DMS79 treated with DMSO at 0.1 percent for 48 hours (cell line): Measurements from ENCODE around the gene DNAH8.

ENCODE experiments used
- DNase-seq: peaks from one replicate; lab custom pipeline; 2025; lab: John Stamatoyannopoulos, UW

The DNAH8 gene

DNA sequence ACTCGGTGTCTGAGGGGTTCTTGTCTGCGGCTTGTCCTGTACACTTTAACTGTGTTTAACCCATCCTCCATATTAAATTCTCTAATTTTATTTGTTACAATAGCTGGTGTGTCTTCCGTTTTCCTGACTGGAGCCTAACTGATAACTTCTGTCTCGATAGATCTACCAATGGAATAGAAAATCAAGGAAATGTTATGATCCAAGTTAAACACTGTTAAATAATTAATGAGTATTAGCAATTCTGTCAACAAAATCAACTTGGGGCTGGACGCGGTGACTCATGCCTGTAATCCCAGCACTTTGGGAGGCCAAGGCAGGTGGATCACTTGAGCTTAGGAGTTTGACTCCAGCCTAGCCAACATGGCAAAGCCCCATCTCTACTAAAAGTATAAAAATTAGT is 81.7 kb downstream of the DNAH8 start:
- no peak for DNase-seq

DNA sequence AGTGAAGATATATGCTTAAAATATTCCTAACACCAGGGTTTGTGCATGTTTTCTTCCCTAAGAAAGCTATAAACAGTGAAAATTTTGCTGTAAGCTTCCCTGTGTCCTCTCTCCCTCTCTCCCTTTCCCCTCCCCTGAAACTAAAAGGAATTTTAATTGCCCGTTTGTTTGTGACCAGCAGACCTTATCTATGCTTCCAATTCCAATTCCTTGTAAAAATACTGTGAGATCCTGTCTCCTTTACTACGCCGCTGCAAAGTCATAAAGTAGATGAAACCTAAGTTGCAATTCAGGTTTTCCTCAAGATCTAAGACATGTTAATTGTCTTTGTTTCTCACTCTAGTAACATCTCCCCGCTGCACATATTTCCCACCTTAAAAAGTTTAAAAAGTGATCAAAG is 82.3 kb downstream of the DNAH8 start:
- no peak for DNase-seq

DNA sequence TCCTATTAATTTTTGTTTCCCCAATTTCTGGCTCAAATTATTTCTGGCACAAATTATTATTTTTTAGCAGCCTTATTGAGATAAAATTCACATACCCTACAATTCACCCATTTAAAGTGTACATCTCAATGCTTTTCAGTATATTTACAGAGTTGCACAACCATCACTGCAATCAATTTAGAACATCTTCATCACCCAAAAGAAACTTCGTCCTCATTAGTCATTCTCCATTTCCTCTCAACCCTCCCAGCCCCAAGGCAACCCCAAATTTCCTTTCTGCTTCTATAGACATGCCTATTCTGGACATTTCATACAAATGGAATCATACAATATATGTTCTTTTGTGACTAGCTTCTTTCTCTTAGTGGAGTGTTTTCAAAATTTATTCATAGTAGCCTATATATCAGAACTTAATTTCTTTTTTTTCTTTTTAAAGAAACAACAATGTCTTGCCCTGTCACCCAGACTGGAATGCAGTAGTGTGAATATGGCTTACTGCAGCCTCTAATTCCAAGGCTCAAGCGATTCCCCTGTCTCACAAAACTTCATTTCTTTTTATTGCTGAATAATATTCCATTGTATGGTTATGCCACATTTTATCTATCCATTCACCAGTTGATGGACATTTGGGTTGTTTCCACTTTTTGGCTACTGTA is 84.5 kb downstream of the DNAH8 start:
- DNase-seq, result no peak

DNA sequence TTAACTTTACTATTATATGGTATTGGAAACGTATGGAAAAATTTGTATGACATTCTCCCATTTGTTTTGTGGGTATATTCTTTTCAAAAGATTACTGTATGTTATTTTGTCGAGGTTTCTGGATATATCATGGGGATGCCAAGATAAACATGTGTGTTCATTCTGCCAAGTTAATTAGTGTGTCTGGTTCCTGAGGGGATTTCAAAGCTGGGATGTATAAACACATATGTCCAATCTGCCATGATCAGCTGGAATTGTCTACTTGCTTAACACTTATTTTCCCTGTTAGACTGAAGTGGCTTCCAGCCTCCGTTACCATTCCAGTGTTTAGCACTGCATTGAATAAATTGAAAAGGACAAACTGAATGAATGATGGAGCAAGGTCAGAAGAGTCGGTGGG is 86.2 kb downstream of the DNAH8 start:
- no peak for DNase-seq

GRCh38 chr6:38802497-38802896 is 87.4 kb downstream of the DNAH8 start:
- no peak for DNase-seq

DNA sequence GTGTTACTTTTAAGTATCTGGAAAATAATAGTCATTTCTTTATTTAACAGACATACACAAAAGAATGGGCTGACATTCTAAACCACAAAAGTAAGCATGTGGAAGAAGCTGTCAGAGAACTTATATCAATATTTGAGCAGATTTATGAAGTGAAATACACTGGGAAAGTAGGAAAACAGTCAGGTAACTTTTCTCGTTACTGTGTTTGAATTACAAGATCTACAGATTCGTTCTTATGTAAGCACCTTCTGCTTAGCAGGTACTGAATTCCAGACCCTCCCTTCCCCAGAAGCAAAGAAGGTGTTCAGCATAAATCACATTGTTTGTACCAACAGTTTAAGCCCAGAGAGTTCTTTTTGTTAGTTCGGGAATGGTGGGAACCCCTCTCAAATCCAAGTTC is 88.0 kb downstream of the DNAH8 start:
- DNase-seq, result no peak

- DNase-seq, result no peak
Measured at GRCh38 chr6:38804358-38804757, 89.2 kb downstream of the DNAH8 start.

GRCh38 chr6:38805127-38805655 is 90.1 kb downstream of the DNAH8 start:
- no peak for DNase-seq

GRCh38 chr6:38805692-38806091 is 90.6 kb downstream of the DNAH8 start:
- no peak for DNase-seq

- peak; percentile 92 for DNase-seq
Measured at GRCh38 chr6:38806271-38806670, 91.2 kb downstream of the DNAH8 start.

- peak; percentile 55 for DNase-seq
Measured at GRCh38 chr6:38806833-38807232, 91.7 kb downstream of the DNAH8 start.

- DNase-seq, result no peak
Measured at GRCh38 chr6:38808039-38808438, 92.9 kb downstream of the DNAH8 start.

DNA sequence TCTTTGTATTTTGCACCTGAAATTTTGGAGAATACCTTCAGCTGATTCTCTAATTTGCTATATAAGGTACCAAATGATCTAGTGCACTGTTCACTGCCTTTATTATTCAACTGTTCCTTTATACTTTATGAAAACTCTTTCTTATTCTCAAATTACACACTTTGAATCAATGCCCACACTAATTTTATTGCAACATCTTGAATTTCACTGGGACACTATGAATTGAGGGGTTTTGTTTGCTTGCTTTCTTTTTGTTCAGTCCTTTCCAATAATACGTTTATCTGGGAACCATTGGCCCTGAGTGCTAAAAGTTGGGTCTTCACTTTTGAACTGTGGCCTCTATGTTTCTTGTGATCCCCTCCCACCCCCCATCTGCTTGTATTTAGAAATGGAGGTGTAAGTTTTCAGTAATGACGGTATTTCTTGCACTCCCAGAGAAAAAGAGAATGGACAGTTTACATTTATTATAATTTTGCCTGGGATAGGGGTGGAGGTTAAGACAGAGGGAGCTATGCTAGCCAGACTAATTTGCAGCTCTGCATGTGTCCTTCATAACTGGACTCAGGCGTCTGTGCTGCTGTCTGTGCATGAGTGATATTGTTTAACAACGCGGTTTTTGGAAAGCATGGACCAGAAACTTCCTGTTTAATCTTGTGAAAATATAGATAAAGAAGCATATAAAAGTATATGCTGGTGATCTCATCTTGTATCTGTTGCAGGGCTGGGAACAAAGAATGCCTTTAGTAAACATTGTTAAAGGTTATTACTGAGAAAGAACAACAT is 98.1 kb downstream of the DNAH8 start:
- DNase-seq, result no peak

GRCh38 chr6:38814761-38815160 is 99.7 kb downstream of the DNAH8 start:
- DNase-seq, result no peak

- DNase-seq, result no peak
Measured at GRCh38 chr6:38815250-38815649, 100.1 kb downstream of the DNAH8 start.

DNA sequence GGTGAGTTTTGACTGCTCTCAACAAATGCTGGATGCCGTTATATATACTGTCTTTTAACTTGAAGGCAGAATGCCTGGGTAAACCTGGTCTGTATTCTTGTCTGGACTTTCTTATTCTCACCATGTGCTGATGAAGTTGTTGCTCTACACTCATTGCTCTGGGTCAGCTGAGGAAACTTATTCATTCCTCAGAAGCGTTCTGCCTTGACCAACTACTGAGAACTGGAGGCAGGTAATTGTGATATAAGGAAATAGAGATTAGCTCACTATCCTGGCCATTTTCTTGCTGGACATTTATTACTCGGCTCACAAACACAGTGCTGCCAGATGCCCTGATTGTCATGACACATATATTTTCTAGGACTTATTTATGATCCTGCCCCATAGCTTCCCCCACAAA is 103.6 kb downstream of the DNAH8 start:
- DNase-seq, result no peak

GRCh38 chr6:38822963-38823362 is 107.9 kb downstream of the DNAH8 start:
- no peak for DNase-seq

- peak; percentile 64 for DNase-seq
Measured at GRCh38 chr6:38824243-38824894, 109.3 kb downstream of the DNAH8 start.

GRCh38 chr6:38827024-38827423 is 111.9 kb downstream of the DNAH8 start:
- DNase-seq, result no peak

GRCh38 chr6:38831865-38832264 is 116.8 kb downstream of the DNAH8 start:
- no peak for DNase-seq

- DNase-seq, result no peak
Measured at GRCh38 chr6:38833320-38833719, 118.2 kb downstream of the DNAH8 start.

DNA sequence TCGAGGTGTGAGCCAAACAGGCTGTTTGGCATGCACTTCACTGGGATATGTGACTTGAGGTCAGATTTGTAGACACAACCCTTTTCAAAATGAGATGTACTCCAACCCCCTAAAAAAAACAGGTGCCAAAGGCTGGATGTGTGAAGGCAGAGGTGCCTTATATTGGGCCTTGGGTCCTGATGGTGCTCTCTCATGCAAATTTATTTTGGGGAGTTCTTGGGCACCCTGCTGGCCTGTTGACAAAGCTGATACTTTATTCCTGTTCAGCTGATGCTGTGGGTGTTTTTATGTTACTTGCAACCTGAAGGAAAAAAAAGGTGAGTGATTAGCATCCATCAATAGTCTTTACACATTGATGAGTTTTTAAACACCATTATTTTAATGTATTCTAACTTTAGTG is 121.5 kb downstream of the DNAH8 start:
- no peak for DNase-seq

DNA sequence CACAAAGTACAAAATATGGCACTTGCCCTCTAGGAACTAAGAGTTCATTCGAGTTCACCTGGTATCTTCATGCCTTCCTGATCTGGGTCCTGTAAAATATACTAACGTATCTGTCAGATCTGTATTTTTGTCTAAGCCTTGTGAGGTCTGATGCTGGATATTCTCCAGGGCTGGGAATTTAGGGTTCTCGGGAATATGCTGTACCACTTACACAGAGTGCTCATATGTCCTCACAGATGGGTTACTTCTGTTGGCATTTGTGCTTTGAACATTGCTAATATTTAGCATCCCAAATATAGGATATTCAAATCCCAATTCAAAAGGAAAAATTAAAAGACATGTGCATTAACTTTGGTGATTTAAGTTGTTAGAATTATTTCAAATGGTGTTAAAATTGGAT is 122.0 kb downstream of the DNAH8 start:
- DNase-seq, result no peak
